AG08396 (cell line): ENCODE data around the gene IFT57.
"Not testable (repeated sequence)": the region's sequence is repeated elsewhere in the genome, so short reads cannot be mapped to it uniquely, and the experiment has no call there.

ENCODE experiments used
- DNase-seq: peaks from one replicate; pipeline ENCODE4 v3.0.0; 2012; ENCODE audit warnings: low spot score, mixed read lengths

The IFT57 gene

DNA sequence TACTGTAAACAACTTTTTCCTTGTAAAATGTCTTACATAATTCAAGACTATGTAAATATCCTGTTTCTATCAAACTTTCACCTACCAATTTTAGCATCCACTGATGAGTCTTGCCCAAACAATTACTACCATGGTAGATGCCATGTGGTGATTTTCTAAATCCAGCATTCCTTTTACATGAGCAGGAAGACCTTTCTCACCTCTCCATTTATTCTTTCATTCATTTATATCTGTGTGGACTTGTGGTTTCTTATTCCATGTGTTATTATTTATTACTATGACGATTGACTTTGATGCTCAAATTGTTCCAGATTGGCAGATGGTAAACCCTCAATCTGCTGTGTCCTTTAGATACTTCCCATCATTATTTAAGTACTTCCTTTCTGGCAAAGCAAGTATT lies 62.4 kb downstream of the IFT57 start:
- DNase-seq, result no peak

DNA sequence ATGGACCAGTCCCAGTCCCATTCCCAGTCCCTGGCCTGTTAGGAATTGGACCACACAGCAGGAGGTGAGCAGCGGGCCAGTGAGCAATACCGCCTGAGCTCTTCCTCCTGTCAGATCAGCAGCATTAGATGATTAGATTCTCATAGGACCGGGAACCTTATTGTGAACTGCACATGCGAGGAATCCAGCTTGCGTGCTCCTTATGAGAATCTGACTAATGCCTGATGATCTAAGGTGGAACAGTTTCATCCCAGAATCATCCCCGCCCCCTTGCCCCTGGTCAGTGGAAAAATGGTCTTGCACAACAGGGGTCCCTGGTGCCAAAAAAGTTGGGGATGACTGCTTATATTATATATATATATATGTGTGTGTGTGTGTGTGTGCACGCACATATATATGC lies 63.1 kb downstream of the IFT57 start:
- no peak for DNase-seq

DNA sequence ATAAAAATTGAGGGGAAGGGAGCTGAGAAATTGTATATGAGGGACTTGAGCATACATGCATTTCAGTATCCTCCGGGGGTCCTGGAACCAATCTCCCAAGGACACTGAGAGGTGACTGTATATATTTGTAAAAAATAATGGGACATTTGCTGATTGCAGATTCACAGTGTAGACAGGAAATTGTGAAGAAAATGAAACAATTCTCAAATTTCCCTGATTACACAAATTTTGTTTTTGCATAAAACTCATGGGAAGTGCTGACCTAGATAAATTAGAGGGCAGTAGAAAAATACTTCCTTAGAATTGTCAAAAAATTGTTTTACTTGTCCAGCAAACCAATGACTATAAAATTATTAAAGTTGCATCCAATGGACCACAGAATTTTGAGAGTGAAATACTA lies 64.0 kb downstream of the IFT57 start:
- no peak for DNase-seq

DNA sequence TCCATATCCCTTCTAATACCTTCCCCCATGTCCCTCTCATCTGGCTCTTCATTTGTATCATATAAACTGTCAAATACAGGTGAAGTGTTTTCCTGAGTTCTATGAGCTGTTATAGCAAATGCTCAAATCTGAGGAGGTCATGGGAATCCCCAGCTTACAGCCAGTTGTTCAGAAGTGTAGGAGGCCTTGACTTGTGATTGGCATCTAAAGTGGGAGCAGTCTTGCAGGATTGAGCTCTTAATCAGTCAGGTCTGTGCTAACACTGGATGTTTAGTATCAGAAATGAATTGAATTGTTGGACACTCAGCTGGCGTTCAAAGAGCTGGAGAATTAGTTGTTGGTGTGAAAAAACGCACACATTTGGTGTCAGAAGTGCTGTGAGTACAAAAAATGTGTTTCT lies 65.0 kb downstream of the IFT57 start:
- DNase-seq, result no peak

DNA sequence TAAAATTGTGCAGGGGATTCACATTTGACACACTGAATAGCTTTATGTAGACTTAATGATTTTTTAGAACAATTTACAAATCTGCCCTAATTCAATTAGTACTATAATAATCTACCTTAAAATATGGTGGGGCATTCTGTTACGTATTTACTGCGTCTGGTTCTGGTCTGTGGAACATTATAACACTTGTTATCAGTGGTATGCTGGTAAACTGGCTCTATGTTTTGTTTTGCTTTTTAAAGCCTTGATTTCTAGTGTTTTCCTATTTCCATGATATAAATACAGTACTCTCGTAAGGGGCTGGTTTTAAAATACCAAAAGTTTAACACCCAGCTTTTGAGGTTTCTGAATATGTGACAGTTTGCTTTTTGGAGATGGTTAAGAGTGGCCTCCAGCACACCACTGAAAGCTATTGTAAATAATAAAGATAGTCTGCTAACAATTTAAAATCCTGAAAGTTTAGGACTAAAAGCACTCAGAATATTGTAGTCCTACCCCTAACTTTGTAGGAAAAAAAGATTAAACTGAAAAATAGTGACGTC lies 65.8 kb downstream of the IFT57 start:
- no peak for DNase-seq

DNA sequence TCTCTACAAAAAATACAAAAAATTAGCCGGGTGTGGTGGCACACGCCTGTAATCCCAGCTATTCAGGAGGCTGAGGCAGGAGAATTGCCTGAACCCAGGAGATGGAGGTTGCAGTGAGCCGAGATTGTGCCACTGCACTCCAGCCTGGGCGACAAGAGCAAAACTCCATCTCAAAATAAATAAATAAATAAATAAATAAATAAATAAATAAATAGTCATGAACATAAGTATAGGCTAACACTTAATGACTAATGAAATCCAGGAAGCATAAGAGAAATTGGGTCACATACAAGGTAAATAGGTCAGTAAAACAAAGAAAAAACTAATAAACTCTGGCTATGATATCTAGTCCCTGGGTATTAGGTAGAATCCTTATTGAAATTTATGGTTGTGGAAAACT lies 66.6 kb downstream of the IFT57 start:
- not testable (repeated sequence) for DNase-seq

DNA sequence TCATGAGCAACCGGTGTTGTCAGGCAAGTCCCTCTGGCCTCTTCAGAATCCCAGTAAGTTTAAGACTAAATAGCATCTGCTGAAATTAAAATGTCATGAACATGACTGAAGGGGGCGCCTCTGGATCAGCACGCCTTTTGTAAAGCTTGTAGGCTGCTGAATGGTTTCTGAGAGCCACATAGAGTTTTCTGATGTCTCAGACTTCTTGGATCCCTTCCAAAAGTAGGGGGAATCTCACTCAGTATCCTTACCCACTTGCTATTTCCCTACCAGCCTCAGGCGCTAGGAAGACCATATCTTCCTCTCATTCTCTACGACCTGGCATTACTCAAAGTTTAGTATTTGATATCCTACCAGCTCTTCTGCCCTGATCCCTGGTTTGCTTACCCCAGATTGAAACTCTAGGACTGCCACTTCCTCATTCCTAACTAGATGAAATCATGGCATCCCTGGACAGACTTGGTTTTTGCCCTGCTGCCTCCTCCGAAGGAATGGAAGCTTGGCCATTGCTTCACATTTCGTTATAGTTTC lies 68.7 kb downstream of the IFT57 start:
- DNase-seq, result peak; percentile 48

DNA sequence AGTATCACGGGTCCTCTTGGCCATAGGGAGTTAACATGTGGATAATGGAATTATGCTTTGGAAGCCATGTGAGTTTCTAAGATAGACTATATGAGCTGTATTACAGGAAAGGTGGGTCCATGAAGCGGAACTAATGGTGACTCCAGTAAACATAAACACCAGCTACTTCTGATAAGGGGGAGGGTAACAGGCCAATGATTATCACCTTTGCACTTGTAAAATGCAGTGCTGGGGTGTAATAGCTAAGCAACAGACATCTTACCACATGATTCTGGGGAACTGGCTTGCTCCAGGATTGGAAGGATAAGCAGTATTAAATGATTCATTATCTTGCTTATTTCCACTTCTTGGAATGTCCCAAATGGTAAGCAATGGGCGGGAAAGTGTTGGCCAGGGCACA lies 70.0 kb downstream of the IFT57 start:
- no peak for DNase-seq

DNA sequence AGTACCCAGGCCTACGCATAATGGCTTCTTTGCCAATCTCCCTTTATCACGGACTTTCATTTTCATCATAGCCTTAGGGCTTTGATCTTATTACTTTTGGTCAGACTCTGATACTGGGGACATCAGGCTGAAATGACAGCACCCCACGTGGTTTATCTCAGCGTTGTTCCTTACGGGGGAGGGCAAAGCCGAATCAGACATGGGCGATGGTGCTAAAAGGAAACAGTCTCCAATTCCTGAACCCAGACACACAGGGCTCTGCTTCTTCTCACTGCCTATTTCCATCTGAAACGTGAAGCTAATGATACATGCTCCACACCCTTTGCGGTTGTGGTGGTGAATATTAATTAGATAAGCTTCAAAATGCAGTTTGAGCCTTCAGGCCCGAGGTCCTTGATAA lies 72.0 kb downstream of the IFT57 start:
- no peak for DNase-seq

DNA sequence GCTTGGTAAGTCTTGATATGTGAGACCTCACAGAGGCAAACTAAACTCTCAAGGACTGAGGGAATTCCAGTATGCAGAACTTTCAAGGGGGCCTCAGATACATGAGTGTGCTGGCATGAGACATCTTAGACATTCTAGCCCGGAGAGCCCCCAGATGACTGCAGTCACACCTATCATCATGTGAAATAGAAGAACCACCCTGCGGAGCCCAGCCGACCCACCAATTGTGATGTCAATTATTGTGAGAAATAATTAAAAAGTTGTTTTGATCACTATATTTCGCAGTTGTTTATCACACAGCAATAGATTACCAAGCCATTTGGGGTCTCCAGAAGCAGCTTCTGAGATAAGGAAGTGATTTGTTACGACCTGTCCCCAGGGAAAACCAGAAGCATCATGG lies 76.1 kb downstream of the IFT57 start:
- DNase-seq, result no peak

DNA sequence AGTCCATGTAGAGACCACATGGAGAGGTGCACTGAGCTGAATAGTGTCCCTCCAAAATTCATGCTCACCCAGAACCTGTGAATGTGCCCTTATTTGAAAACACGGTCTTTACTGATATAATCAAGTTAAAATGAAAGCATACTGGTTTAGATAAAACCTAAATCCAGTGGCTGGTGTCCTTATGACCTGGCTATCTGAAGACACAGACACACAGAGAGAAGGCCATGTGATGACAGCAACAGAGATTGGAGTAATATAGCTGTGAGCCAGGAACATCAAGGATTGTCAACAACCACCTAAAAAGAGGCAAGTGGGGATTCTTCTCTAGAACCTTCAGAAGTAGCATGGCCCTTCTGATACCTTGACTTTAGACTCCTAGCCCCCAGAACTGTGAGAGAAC lies 76.6 kb downstream of the IFT57 start:
- no peak for DNase-seq

DNA sequence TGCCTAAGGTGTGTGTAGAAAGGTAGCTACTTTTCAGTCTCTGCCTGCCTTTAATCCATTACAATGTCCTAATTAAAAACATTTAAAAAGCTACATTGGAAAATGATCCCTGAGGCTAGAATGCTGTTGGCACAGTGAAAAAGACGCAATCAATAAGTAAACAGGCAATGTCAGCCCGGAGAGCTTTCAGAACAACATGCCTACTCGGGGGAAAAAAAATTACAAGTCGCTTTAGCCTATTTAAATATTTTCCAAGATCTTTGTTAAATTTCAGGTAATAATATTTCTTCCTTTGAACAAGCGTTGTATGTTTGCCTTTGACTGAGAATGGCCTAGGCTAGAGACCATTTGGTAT lies 84.8 kb downstream of the IFT57 start:
- no peak for DNase-seq

DNA sequence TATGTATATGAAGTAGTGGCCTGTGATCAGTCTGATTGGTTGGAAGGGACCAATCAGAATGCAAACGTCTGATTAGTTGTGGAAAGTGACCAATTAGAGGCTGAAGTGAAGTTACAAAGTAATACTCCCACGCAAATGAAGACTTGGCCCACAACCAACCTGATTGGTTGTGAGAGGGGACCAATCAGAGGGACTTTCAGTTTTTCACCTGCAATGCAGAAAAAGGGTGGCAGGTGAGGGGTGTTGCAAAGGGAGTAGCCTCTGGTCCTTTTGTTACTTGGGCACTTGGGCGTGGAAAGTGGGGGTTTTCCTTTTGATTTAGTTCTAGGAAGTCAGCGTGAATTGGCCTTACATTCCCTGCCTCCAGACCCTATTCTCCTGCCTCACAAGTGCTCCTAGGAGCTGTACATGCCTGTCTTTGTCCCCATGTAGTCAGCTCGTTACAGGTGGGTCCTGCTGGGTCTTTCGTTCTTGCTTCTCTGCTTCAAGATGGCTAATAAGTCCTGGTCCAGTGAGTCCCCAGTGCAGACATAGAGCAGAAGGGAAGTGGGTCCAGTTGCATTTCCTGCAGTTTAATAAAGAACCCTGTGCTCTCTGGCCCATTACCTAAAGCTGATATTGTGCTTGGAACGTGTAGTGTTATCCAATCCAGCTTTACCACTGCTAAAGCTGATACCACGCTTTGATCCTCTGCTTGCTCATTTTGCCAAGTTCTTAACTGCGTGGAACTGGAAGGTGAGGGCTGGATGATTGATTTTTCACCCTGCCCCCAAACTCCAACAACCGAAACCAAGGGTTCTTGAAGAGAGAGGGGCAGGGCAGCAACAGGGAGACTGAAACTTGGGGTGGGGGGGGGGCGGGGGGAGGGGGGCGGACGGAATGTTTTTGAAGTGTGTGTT lies 85.4 kb downstream of the IFT57 start:
- DNase-seq, result no peak

DNA sequence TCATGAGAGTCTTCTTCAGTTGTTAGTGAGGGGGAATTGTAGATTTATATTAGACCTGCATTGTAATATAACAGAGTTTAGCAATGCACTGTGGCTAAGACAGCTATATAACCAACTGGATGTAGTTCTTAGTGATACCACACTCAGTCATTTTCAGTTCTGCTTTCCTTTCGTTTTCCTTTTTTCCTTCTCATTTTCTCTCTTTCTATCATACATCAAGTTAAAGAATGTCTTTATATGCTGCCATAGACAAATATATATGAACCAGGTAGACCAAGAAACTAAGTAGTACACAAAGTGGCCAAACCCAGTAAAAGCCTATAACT lies 87.7 kb downstream of the IFT57 start:
- DNase-seq, result no peak

DNA sequence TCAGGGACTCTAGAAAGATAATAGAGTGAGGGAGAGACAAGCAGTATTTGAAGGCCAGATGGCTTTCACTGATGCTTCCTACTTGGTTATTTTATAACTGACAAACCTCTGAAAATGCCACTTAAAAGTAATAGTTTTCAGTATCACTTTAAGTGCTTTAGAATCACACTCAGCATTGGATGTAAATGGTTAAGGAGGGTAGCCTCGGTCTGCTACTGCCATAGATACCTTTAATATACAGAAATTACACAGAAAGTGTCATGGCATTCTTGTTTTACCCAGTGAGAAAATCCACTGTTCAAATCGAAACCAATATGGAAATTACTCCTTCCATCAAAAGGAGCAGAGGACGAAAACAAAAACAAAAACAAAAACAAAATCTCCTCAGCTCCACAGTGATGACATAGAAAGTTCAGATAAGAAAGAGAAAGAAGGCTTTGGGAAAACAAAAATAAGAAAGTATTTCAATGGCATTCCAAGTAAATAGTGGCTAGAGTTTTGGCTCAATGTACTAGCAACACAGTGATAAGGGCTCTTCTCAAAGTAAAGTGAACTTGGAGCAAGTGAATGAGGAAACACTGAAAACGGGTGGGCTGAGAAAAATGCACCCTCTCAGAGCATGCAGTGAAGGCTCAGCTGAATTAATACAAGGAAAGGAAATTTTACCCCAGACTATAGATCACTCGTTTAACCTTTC lies 88.2 kb downstream of the IFT57 start:
- DNase-seq, result no peak

DNA sequence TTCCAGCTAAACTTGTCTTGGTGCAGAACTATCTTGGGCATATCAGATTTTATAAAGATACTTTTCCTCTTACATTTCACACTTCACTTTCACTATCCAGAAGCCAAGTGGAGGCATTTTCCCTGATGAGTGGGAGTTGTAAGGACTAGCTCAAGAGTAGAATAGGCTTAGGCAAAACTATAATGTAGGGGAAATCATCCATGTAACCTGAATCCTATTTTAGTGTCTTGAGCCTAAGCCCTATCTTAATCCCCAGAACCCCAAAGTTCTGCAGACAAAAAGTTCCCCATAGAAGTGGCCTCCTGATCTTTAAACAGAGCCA lies 89.2 kb downstream of the IFT57 start:
- no peak for DNase-seq

DNA sequence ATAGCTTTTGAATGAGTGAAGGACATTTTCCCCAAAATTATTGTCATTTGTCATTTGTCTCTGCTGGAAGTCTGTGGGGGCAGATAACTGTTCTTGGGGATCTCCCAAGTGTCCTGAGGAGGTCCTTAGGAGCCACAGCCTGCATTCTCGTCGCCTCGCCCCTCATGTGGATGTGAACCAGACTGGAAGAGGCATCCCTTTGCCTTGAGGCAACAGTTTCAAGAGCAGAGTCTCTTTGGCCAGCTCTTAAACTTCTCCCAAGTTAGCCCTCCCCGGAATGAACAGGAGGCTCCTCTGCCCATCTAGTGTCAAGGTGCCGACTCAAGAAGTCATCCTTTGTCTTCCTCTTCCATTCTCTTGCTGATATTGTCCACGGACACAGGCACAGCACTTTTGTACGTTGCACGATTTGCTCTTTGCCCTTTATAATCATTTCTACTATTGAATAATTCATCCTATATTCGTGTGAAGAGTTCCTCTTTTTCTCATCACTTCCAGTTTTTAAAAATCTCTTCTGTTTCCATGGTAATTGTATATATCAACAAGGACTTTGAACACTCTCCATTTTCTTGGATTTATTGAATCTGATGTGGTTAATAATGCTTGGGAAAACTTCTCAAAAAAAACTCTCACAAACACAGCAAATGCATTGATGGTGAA lies 90.6 kb downstream of the IFT57 start:
- DNase-seq, result no peak

DNA sequence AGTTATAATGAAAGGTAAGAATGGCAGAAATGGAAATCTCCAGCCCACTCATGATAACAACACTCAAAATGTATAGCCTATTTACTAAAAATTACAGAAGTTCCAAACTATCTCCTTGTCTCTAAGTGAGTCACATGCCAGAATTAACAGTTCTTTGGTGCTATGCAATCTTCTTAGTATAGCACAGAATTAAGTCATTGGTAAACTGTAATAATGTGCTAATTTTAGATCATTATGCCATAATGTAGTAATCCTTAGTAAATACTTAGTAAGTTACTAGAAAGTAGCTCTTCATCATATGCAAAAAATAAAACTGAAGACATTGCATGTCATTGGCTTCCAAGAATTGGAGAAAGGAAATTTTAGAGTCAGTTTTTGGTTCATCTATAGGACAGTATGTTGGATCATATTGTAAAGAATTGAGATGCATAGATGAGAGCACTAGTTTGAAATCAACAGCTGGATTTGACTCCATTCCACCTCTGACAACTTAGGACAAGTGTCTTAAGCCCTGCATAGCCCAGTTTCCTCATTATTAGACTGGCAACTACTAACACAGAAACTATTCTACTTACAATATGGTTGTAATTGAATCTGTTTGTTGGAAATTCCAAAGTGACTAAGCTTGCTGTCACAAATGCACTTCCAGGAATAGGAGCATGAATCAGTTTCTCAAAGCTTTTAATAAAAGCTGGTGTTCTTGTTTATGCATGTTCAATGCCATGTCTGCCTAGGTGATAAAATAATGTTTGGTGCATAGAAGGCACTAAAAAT lies 91.3 kb downstream of the IFT57 start:
- peak; percentile 57 for DNase-seq

DNA sequence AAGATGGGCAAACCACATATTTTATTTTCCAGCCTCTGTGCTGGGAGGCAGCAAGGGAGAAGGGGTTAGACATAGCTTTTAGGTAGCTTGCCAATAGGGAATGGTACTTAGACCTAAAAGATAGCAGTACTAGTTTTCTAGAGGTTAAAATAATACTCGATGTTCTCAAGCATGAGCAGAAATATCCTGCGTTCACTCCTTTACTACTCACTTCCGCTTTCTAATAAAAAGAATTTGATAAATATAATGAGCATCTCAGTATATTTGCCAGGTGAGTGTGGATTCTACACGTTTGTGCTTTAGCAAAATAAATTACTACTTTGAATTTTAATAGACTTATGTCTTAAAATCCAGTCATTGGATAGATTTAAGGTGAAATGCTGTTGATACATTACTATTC lies 92.0 kb downstream of the IFT57 start:
- no peak for DNase-seq

DNA sequence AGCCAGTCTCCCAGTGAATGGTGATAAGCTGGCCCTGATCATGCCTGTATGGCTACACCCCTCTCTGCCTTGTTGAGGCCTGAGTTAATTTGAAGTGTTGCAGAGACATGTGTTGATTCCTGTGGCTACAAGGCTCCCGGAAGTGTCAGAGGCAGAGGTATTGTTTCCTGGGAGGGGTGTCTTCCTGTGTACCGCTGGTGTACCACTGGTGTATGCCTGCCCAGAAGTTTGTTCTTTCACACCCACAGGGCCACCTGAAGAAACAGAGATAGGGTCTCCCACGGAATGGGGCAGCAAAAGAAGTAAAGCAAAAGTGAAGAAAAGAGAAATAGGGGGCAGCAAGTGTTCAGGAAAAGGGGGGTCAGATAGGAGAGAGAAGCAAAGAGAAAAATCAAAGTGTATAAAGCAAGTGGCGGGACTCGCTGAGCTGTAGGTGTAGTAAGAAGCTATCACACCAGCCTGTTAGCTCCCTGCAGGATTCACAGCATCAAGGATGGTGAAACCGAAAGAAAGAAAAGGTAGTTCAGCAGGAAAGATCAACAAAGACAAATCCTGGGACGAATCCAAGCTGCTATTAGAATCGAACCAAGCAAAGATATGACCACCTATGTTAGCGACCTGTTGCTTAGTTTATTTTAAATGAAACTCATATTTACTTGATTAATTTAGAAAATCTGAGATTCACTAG lies 94.8 kb downstream of the IFT57 start:
- no peak for DNase-seq

DNA sequence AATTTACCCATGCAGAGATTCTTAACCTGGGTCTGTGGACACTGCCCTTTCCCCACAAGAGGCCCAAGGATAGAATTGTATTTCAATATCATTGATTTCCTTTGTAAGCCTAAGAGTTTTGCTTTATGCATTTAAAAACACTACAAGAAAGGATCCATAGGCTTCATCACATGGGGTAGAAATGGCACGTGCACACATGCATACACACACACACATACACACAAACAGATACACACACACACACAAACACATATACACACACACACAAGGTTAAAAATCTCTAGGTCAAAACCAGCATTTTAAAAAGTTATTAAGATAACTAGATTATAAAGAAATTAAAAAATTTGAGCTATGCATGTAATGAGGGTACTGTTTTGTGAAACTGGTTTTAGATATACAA lies 95.9 kb downstream of the IFT57 start:
- no peak for DNase-seq
